Neural progenitor cell (in vitro differentiated cells): ENCODE results near the gene B3GALT4. TPM values are rescaled to one million over a fixed set of nuclear protein-coding genes. Genes with fewer than 3 reads are reported as not detected.

Experiments
- DNase-seq: peaks from one replicate; pipeline ENCODE4 v3.0.0-alpha.2; 2016; ENCODE audit warnings: low spot score
- H2AFZ ChIP-seq: fragments of 200-600 bp; sonication (generic); replicated peaks from 2 replicates; pipeline ENCODE4 v1.6.1; 2016; ENCODE audit warnings: antibody characterized with exemption
- H3F3A ChIP-seq: fragments of 200-600 bp; sonication (generic); 2 replicates; pipeline ENCODE4 v1.6.1; 2016; ENCODE audit warnings: antibody characterized with exemption, low read depth
- H3K27ac ChIP-seq: fragments of 200-600 bp; sonication (generic); 2 replicates; pipeline ENCODE4 v1.5.1; 2016; ENCODE audit warnings: mild to moderate bottlenecking
- H3K27me3 ChIP-seq: fragments of 200-600 bp; sonication (generic); 2 replicates; pipeline ENCODE4 v1.6.1; 2016; ENCODE audit warnings: mild to moderate bottlenecking, moderate library complexity
- H3K36me3 ChIP-seq: fragments of 200-600 bp; sonication (generic); 2 replicates; pipeline ENCODE4 v1.5.1; 2016
- H3K4me1 ChIP-seq: fragments of 200-600 bp; sonication (generic); 2 replicates; pipeline ENCODE4 v1.6.1; 2016; ENCODE audit warnings: mixed run types
- H3K4me2 ChIP-seq: fragments of 200-600 bp; sonication (generic); 2 replicates; pipeline ENCODE4 v1.6.1; 2016
- H3K4me3 ChIP-seq: fragments of 200-600 bp; sonication (generic); 2 replicates; pipeline ENCODE4 v1.5.1; 2016
- H3K79me2 ChIP-seq: fragments of 200-600 bp; sonication (generic); 2 replicates; pipeline ENCODE4 v1.6.1; 2016; ENCODE audit warnings: low read depth
- H3K9ac ChIP-seq: fragments of 200-600 bp; sonication (generic); 2 replicates; pipeline ENCODE4 v1.6.1; 2016
- H3K9me3 ChIP-seq: fragments of 200-600 bp; sonication (generic); 2 replicates; pipeline ENCODE4 v1.5.1; 2016; ENCODE audit warnings: low read depth
- H4K20me1 ChIP-seq: fragments of 200-600 bp; sonication (generic); 2 replicates; pipeline ENCODE4 v1.6.1; 2016; ENCODE audit warnings: low read depth
- H3K27ac Mint-ChIP-seq: 3 replicates; pipeline ENCODE4 v1.8.0; 2021; ENCODE audit warnings: mixed read lengths
- H3K27me3 Mint-ChIP-seq: 2 replicates; pipeline ENCODE4 v1.8.0; 2022; ENCODE audit warnings: low read depth, mild to moderate bottlenecking, inconsistent platforms, moderate library complexity, mixed read lengths; ENCODE audit not compliant: insufficient read depth
- H3K36me3 Mint-ChIP-seq: 3 replicates; pipeline ENCODE4 v1.8.0; 2021; ENCODE audit warnings: mixed read lengths
- H3K4me1 Mint-ChIP-seq: 3 replicates; pipeline ENCODE4 v1.8.0; 2021; ENCODE audit warnings: mixed read lengths
- H3K4me3 Mint-ChIP-seq: 3 replicates; pipeline ENCODE4 v1.8.0; 2021; ENCODE audit warnings: mild to moderate bottlenecking, moderate library complexity, mixed read lengths
- H3K9me3 Mint-ChIP-seq: 3 replicates; pipeline ENCODE4 v1.8.0; 2020; ENCODE audit warnings: mixed read lengths
- EZH2 ChIP-seq: fragments of 200-600 bp; sonication (generic); IDR thresholded peaks from 2 replicates; pipeline ENCODE4 v1.6.1; 2017; ENCODE audit warnings: antibody characterized with exemption, mild to moderate bottlenecking, moderate library complexity
- EZH2phosphoT487 ChIP-seq: fragments of 200-600 bp; sonication (generic); IDR thresholded peaks from 2 replicates; pipeline ENCODE4 v1.6.1; 2017; ENCODE audit warnings: antibody characterized with exemption
- total RNA-seq: library from RNA; depleted of rRNA; stranded (reverse); fragments of >200 nt; gene quantifications from 2 replicates; pipeline ENCODE4 v1.2.3, GENCODE V29; 2015; ENCODE audit warnings: low replicate concordance
- TF ChIP-seq, protein P1 (sequence below): fragments of 200-600 bp; sonication (generic); IDR thresholded peaks from 2 replicates; pipeline ENCODE4 v1.5.1; 2017; ENCODE audit warnings: antibody characterized with exemption, mild to moderate bottlenecking

Gene B3GALT4, protein sequence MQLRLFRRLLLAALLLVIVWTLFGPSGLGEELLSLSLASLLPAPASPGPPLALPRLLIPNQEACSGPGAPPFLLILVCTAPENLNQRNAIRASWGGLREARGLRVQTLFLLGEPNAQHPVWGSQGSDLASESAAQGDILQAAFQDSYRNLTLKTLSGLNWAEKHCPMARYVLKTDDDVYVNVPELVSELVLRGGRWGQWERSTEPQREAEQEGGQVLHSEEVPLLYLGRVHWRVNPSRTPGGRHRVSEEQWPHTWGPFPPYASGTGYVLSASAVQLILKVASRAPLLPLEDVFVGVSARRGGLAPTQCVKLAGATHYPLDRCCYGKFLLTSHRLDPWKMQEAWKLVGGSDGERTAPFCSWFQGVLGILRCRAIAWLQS
- total RNA-seq: 1.1 and 2.1 TPM in 2 replicates

DNA sequence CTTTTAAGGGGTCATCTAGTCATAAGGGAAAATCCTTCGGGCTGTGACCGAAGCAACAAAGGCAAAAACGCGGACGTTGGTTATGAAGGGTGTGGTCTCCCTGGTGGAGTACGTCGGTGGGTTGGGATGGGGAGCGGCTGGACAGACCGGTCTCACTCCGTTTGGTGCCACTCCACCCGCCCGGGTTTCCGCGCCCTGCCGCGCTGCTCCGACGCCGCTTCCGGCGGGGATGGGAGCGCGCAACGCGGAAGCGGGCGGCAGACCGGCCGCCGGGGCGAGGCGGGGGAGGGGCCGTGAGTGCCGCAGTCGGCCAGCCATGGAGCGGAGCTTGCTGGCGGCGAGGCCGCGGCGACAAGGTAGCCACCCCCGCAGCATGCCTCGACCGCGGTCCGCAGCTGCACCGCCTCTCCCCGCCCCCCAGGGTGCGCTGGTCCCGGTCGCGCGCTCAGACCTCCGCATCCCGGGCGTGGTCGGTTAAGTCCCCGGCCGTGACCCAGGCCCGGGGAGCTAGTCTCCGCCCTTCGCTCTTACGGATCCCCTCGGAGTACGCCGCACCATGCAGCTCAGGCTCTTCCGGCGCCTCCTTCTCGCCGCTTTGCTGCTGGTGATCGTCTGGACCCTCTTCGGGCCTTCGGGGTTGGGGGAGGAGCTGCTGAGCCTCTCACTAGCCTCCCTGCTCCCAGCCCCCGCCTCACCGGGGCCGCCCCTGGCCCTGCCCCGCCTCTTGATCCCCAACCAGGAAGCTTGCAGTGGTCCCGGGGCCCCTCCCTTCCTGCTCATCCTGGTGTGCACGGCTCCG, at the start of gene B3GALT4:
TSS of gene B3GALT4 (plus strand) at position 260 of the 799 bp plus-strand sequence. CDS start at position 557, 297 bp downstream.
- Histone ChIP-seq H3K4me2 (peak within 1 kb of the TSS; percentile 98), H3K9me3 (no peaks in the 10 kb centered on the region), H3F3A (peaks cover 67% of the 10 kb centered on the region), H3K27ac (peak within 1 kb of the TSS; percentile 23), H3K4me3 (peak within 1 kb of the TSS; percentile 57), H4K20me1 (peaks cover 68% of the 10 kb centered on the region), H3K9ac (no peak within 1 kb of the TSS), H3K27me3 (no peaks in the 10 kb centered on the region), H3K36me3 (peaks cover 8% of the 10 kb centered on the region), H2AFZ (no peak within 1 kb of the TSS), H3K79me2 (peaks cover 40% of the 10 kb centered on the region), H3K4me1 (peaks cover 42% of the 10 kb centered on the region)
- peak within 1 kb of the TSS; percentile 32 for H3K27ac Mint-ChIP-seq
- peak; percentile 93 for DNase-seq
- H3K36me3 Mint-ChIP-seq: peaks cover 24% of the 10 kb centered on the region
- H3K4me3 Mint-ChIP-seq: peak within 1 kb of the TSS; percentile 88
- H3K4me1 Mint-ChIP-seq: peaks cover 45% of the 10 kb centered on the region
- peaks cover 5% of the 10 kb centered on the region for H3K27me3 Mint-ChIP-seq
- no peaks in the 10 kb centered on the region for H3K9me3 Mint-ChIP-seq
- TF ChIP-seq EZH2phosphoT487: no peak
- TF ChIP-seq, protein P1, sequence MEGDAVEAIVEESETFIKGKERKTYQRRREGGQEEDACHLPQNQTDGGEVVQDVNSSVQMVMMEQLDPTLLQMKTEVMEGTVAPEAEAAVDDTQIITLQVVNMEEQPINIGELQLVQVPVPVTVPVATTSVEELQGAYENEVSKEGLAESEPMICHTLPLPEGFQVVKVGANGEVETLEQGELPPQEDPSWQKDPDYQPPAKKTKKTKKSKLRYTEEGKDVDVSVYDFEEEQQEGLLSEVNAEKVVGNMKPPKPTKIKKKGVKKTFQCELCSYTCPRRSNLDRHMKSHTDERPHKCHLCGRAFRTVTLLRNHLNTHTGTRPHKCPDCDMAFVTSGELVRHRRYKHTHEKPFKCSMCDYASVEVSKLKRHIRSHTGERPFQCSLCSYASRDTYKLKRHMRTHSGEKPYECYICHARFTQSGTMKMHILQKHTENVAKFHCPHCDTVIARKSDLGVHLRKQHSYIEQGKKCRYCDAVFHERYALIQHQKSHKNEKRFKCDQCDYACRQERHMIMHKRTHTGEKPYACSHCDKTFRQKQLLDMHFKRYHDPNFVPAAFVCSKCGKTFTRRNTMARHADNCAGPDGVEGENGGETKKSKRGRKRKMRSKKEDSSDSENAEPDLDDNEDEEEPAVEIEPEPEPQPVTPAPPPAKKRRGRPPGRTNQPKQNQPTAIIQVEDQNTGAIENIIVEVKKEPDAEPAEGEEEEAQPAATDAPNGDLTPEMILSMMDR: peak; percentile 59

DNA sequence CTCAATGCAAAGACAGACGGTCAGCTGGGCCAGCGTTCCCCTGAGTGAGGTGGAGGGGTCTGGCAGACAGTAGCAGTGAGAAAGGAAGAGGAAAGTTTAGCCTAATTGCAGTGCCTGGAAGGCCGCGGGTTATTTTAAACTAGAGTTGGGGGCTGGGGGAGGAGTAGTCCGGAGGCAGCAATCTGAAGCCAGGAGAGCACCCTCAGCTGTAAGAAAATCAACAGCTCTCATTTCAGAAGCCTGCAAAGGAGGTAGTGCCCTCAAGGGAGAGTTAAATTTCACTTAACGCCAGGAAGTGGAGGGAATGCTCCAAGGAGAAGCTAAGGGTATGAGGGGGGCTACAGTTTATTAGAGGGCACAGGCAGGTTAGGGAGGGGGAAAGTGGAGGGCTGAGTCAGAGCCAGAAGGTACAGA, 41.7 kb upstream of the B3GALT4 start:
- Histone ChIP-seq H4K20me1 (no peaks in the 10 kb centered on the region), H3K36me3 (no peaks in the 10 kb centered on the region), H2AFZ (peak overlapping the region; percentile 73), H3K4me2 (peak overlapping the region; percentile 49), H3K4me1 (peaks cover 8% of the 10 kb centered on the region), H3K9me3 (no peaks in the 10 kb centered on the region), H3K27me3 (peaks cover 44% of the 10 kb centered on the region), H3K27ac (no peak overlapping the region), H3K79me2 (no peaks in the 10 kb centered on the region), H3F3A (no peaks in the 10 kb centered on the region), H3K4me3 (no peak overlapping the region), H3K9ac (no peak overlapping the region)
- peak overlapping the region; percentile 43 for H3K27ac Mint-ChIP-seq
- no peaks in the 10 kb centered on the region for H3K9me3 Mint-ChIP-seq
- H3K4me3 Mint-ChIP-seq: peak overlapping the region; percentile 38
- H3K36me3 Mint-ChIP-seq: no peaks in the 10 kb centered on the region
- H3K27me3 Mint-ChIP-seq: peaks cover 13% of the 10 kb centered on the region
- H3K4me1 Mint-ChIP-seq: peaks cover 14% of the 10 kb centered on the region
- DNase-seq: no peak
- TF ChIP-seq, protein P1: no peak
- TF ChIP-seq EZH2 (no peak), EZH2phosphoT487 (no peak)

DNA sequence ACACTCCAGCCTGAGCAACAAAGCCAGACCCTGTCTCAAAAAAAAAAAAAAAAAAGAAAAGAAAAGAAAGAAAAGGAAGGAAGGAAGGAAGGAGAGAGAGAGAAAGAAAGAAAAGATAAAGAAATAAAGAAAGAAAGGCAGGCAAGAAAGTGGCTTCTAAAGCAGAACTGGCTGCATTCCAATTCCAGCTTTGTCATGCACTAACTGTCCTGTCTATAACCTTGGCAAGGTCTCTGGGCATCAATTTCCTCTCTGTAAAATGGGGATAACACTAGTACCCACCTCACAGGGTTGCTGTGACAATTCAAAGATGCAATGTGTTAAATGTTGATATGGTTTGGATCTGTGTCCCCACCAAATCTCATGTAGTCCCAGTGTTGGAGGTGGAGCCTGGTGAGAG, 40.6 kb upstream of the B3GALT4 start:
- Histone ChIP-seq H3K27ac (no peak overlapping the region), H4K20me1 (no peaks in the 10 kb centered on the region), H3K36me3 (no peaks in the 10 kb centered on the region), H3K27me3 (peaks cover 37% of the 10 kb centered on the region), H3K9ac (no peak overlapping the region), H3F3A (no peaks in the 10 kb centered on the region), H2AFZ (no peak overlapping the region), H3K4me3 (no peak overlapping the region), H3K4me2 (no peak overlapping the region), H3K79me2 (no peaks in the 10 kb centered on the region), H3K9me3 (no peaks in the 10 kb centered on the region), H3K4me1 (peaks cover 8% of the 10 kb centered on the region)
- no peaks in the 10 kb centered on the region for H3K9me3 Mint-ChIP-seq
- peaks cover 14% of the 10 kb centered on the region for H3K27me3 Mint-ChIP-seq
- H3K4me1 Mint-ChIP-seq: peaks cover 14% of the 10 kb centered on the region
- TF ChIP-seq EZH2 (no peak), EZH2phosphoT487 (no peak)
- TF ChIP-seq, protein P1: no peak
- H3K4me3 Mint-ChIP-seq: no peak overlapping the region
- H3K27ac Mint-ChIP-seq: no peak overlapping the region
- DNase-seq: no peak
- H3K36me3 Mint-ChIP-seq: no peaks in the 10 kb centered on the region
